ENCODE data around the gene CARD9. TPM values are rescaled to one million over a fixed set of nuclear protein-coding genes. Genes with fewer than 3 reads are reported as not detected.

Gene CARD9
- total and polyA plus RNA-seq, 2 of the 8 experiments (the other 6 are each of a cell fraction or from before 2014, with no cell fraction given): 0.15 to 1.1 TPM

DNA sequence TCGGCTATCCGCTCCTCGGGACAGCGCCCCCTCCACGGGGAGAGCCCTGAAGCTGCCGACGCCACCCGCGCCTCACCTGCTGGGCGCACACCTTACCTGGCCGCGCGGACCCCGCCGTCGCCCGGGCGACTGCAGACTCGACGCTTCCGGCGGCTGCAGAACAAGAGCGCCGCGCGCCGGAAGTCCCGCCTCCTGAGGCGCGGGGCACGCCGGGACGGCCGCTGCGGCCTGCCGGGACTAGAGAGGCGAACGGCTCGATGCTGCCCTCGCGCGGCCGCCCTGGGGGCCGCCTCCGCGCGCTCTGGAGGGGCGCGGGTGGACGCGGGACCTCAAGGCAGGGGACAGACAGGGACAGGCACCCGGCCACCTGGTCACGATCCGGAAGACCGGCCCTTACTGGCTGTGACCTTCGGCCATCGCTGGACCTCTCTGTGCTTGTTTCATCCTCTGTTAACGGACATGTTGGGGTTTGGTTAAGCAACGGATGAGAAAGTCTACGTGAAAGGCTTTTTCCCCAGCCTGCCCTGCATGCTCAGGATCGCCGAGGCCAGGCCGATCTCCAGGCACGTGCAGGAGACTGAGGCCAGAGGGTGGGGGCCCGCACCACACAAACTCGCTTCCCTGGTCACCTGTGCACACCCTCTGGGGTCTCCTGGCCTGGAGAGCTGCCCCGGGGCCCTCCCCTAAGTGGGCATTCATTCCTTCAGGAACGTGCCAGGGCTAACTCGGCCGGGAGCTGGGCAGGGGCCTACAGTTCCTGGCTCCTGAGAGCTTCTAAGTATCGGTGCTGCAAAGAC is 26.8 kb upstream of the CARD9 start, which contains the start of gene SNAPC4 (continued):
- no peak for TF ChIP-seq CTBP2 (IDR thresholded peaks at IDR 0.05; ENCODE audit: borderline replicate concordance, insufficient read depth, insufficient read length, low read length)
- TF ChIP-seq POLR2AphosphoS5 (IDR thresholded peaks at IDR 0.05; ENCODE audit: low read depth, low read length): peak; percentile 76
- 0 out of 2 replicates have a peak, but pooled peaks have one; percentile 5 for TF ChIP-seq FOSL1 (IDR thresholded peaks at IDR 0.05; ENCODE audit: insufficient read depth, low read depth, low read length)
- no peak for TF ChIP-seq RBBP5 (IDR thresholded peaks at IDR 0.05; ENCODE audit: borderline replicate concordance, low read depth, low read length)
- TF ChIP-seq NANOG (IDR thresholded peaks at IDR 0.05; ENCODE audit: insufficient read depth, low read depth, low read length, poor library complexity, severe bottlenecking): no peak
- TF ChIP-seq EZH2 (IDR thresholded peaks at IDR 0.05; ENCODE audit: low read depth, low read length, severe bottlenecking): no peak
- TF ChIP-seq GABPA (IDR thresholded peaks at IDR 0.05; ENCODE audit: borderline replicate concordance, insufficient read depth, low read length): peak; percentile 95
- TF ChIP-seq TBP (IDR thresholded peaks at IDR 0.05; ENCODE audit: low read depth, low read length): peak; percentile 91
- no peak for TF ChIP-seq RXRA (IDR thresholded peaks at IDR 0.05; ENCODE audit: insufficient read depth, low read depth, low read length)
- TF ChIP-seq HDAC2 (IDR thresholded peaks at IDR 0.05; ENCODE audit: borderline replicate concordance in 1 of 2, low read depth in 2 of 2, low read length in 2 of 2): no peak
- peak; percentile 96 for TF ChIP-seq TAF7 (optimal IDR thresholded peaks at IDR 0.05; ENCODE audit: borderline replicate concordance, low read depth, low read length)
- peak; percentile 9; the same call in 1 of the 2 replicates for TF ChIP-seq EGR1 (IDR thresholded peaks at IDR 0.05; ENCODE audit: borderline replicate concordance, low read depth, low read length)
- TF ChIP-seq SAP30 (IDR thresholded peaks at IDR 0.05; ENCODE audit: insufficient read depth, insufficient replicate concordance, low read length): no peak
- TF ChIP-seq, protein P1, sequence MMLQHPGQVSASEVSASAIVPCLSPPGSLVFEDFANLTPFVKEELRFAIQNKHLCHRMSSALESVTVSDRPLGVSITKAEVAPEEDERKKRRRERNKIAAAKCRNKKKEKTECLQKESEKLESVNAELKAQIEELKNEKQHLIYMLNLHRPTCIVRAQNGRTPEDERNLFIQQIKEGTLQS (IDR thresholded peaks at IDR 0.05; ENCODE audit: insufficient read depth, low read depth, low read length): peak; percentile 52; the same call in 1 of the 2 replicates
- no peak; the same call in 1 of the 2 replicates for TF ChIP-seq E2F6 (IDR thresholded peaks at IDR 0.05)
- TF ChIP-seq CEBPB (IDR thresholded peaks at IDR 0.05; ENCODE audit: low read depth, low read length): no peak
- TF ChIP-seq, protein P2, sequence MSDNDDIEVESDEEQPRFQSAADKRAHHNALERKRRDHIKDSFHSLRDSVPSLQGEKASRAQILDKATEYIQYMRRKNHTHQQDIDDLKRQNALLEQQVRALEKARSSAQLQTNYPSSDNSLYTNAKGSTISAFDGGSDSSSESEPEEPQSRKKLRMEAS (IDR thresholded peaks at IDR 0.05): peak; percentile 46
- TF ChIP-seq KDM4A (IDR thresholded peaks at IDR 0.05; ENCODE audit: low read depth, low read length, severe bottlenecking): no peak
- TF ChIP-seq SP2 (IDR thresholded peaks at IDR 0.05; ENCODE audit: low read length): peak; percentile 18; the same call in 1 of the 2 replicates
- TF ChIP-seq TAF1 (IDR thresholded peaks at IDR 0.05; ENCODE audit: low read depth, low read length): peak; percentile 96
